ENCODE results near the gene BCL7A.

- no peak for TF ChIP-seq RAD21 (CRISPR knock-in tag; conservative IDR thresholded peaks at IDR 0.05 in 1 of 2, IDR thresholded peaks at IDR 0.05 in 1 of 2)
- TF ChIP-seq PKNOX1 (IDR thresholded peaks at IDR 0.05): no peak
- TF ChIP-seq, protein P1, sequence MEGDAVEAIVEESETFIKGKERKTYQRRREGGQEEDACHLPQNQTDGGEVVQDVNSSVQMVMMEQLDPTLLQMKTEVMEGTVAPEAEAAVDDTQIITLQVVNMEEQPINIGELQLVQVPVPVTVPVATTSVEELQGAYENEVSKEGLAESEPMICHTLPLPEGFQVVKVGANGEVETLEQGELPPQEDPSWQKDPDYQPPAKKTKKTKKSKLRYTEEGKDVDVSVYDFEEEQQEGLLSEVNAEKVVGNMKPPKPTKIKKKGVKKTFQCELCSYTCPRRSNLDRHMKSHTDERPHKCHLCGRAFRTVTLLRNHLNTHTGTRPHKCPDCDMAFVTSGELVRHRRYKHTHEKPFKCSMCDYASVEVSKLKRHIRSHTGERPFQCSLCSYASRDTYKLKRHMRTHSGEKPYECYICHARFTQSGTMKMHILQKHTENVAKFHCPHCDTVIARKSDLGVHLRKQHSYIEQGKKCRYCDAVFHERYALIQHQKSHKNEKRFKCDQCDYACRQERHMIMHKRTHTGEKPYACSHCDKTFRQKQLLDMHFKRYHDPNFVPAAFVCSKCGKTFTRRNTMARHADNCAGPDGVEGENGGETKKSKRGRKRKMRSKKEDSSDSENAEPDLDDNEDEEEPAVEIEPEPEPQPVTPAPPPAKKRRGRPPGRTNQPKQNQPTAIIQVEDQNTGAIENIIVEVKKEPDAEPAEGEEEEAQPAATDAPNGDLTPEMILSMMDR (IDR thresholded peaks at IDR 0.05 in 2 of 3, conservative IDR thresholded peaks at IDR 0.05 in 1 of 3; ENCODE audit: insufficient read depth in 2 of 3, low read depth in 1 of 3, low read length in 3 of 3): no peak
- TF ChIP-seq MTA3 (IDR thresholded peaks at IDR 0.05; ENCODE audit: borderline replicate concordance): no peak
- no peak for TF ChIP-seq ATF2 (CRISPR knock-in tag; IDR thresholded peaks at IDR 0.05)
- TF ChIP-seq RCOR1 (IDR thresholded peaks at IDR 0.05; ENCODE audit: borderline replicate concordance in 1 of 2, low read depth in 2 of 2, low read length in 2 of 2): no peak
Observed at GRCh38 chr12:122032580-122032979, 10.9 kb downstream of the BCL7A start.
